Kidney epithelial cell (primary cell): ENCODE data around the gene WDFY1. TPM values are rescaled to one million over a fixed set of nuclear protein-coding genes. Genes with fewer than 3 reads are reported as not detected.

Experiments used
- DNase-seq: peaks from one replicate; pipeline ENCODE4 v3.0.0-alpha.2; 2010; ENCODE audit warnings: low read depth
- H3K27me3 ChIP-seq: 2 replicates; pipeline ENCODE4 v1.6.0; 2011; ENCODE audit warnings: low read length; ENCODE audit not compliant: control insufficient read depth, insufficient read depth
- H3K36me3 ChIP-seq: 2 replicates; pipeline ENCODE4 v1.5.1; 2011; ENCODE audit warnings: low read length; ENCODE audit not compliant: control insufficient read depth, insufficient read depth
- H3K4me3 ChIP-seq: 2 replicates; pipeline ENCODE4 v1.5.1; 2011; ENCODE audit warnings: low read depth, mild to moderate bottlenecking, control low read depth, low read length
- total RNA-seq: library from RNA; depleted of rRNA; stranded (reverse); fragments of >200 nt; gene quantifications from 2 replicates; pipeline ENCODE4 v1.2.3, GENCODE V29; 2015
- TF ChIP-seq, protein P1 (sequence below): IDR thresholded peaks from 2 replicates; pipeline ENCODE4 v1.5.1; 2011; ENCODE audit warnings: mild to moderate bottlenecking, moderate library complexity, low read length, control low read depth, inconsistent platforms; ENCODE audit not compliant: insufficient read depth, poor library complexity, severe bottlenecking

The WDFY1 gene
- total RNA-seq, 1 donor from 2014 or later, result 47.3 TPM

DNA sequence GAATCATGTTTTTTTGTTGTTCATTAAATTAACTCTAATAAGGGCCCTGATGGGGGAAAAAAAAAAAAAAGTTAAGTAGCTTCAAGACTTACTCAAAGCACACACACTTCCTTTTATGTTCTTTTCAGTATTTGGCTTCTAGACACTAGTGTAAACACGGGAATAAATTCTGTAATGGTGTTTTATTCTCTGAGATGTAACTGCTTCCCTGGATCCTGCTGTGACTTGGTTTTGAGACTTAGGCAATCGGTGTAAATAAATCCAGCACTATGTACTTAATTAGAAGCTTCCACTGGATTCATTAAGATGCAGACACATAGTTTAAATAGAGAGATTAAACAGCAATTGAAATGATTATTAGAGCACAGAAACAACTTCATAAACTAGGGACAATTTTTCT, 81.6 kb downstream of the WDFY1 start:
- Histone ChIP-seq H3K27me3 (no peaks in the 10 kb centered on the region), H3K36me3 (no peaks in the 10 kb centered on the region), H3K4me3 (no peak overlapping the region)
- DNase-seq, result no peak
- TF ChIP-seq, protein P1, sequence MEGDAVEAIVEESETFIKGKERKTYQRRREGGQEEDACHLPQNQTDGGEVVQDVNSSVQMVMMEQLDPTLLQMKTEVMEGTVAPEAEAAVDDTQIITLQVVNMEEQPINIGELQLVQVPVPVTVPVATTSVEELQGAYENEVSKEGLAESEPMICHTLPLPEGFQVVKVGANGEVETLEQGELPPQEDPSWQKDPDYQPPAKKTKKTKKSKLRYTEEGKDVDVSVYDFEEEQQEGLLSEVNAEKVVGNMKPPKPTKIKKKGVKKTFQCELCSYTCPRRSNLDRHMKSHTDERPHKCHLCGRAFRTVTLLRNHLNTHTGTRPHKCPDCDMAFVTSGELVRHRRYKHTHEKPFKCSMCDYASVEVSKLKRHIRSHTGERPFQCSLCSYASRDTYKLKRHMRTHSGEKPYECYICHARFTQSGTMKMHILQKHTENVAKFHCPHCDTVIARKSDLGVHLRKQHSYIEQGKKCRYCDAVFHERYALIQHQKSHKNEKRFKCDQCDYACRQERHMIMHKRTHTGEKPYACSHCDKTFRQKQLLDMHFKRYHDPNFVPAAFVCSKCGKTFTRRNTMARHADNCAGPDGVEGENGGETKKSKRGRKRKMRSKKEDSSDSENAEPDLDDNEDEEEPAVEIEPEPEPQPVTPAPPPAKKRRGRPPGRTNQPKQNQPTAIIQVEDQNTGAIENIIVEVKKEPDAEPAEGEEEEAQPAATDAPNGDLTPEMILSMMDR, result no peak

- H3K36me3 ChIP-seq, result no peaks in the 10 kb centered on the region
- no peak overlapping the region for H3K4me3 ChIP-seq
- DNase-seq, result no peak
- H3K27me3 ChIP-seq, result no peaks in the 10 kb centered on the region
- TF ChIP-seq, protein P1, result no peak
Measured at GRCh38 chr2:223860809-223861738, 84.1 kb downstream of the WDFY1 start.

GRCh38 chr2:223859070-223859469, 86.1 kb downstream of the WDFY1 start:
- Histone ChIP-seq H3K4me3 (no peak overlapping the region), H3K36me3 (no peaks in the 10 kb centered on the region), H3K27me3 (no peaks in the 10 kb centered on the region)
- TF ChIP-seq, protein P1, result no peak
- no peak for DNase-seq

GRCh38 chr2:223856584-223856983, 88.6 kb downstream of the WDFY1 start:
- TF ChIP-seq, protein P1, result no peak
- Histone ChIP-seq H3K36me3 (no peaks in the 10 kb centered on the region), H3K4me3 (no peak overlapping the region), H3K27me3 (no peaks in the 10 kb centered on the region)
- no peak for DNase-seq

- Histone ChIP-seq H3K36me3 (no peaks in the 10 kb centered on the region), H3K4me3 (no peak overlapping the region), H3K27me3 (no peaks in the 10 kb centered on the region)
- DNase-seq, result no peak
- TF ChIP-seq, protein P1, result no peak
Measured at GRCh38 chr2:223856021-223856420, 89.1 kb downstream of the WDFY1 start.
